Measurements from ENCODE around the gene RAB27B. TPM values are rescaled to one million over a fixed set of nuclear protein-coding genes. Genes with fewer than 3 reads are reported as not detected.

RAB27B gene
- total RNA-seq, 4 donors from 2014 or later, result 0.02 to 0.20 (median 0.05) TPM; not detected in 1

DNA sequence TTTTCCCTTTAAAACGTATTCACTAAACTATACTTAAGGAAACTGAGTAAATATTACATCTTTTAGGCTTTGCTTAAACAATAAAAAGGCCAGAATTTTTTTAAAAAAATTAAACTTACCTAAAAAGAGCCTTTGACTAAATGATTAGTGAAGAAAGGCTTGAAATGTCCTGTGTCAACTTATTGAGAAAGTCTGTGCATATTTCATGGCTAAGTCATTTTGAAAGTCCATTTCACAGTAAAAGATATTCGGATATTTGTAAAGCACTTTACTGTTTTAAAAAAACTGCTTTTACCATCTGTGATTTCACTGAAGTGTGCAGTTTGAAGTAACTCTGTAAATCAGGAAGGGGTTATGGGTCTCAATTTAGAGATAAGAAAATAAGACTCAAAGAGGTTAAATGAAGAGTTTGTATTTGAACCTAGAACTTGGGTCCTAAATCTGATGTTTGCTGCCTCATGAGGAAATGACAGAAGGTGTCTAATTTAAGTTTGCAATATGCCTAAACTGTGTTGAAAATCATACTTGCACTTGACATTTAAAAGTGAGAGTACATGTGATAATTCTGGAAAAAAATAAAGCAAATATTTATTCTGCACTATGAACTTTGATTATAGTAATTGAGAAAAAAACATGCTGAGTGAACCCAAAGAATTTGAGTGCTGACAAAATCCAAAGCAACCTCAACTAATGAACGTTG, 50.5 kb downstream of the RAB27B start:
- Histone ChIP-seq H3K36me3 (no peaks in the 10 kb centered on the region), H3K27me3 (no peaks in the 10 kb centered on the region), H3K4me1 (no peaks in the 10 kb centered on the region), H3K4me3 (no peak overlapping the region), H3K27ac (no peak overlapping the region), H3K9me3 (no peaks in the 10 kb centered on the region)
- TF ChIP-seq CTCF (IDR thresholded peaks at IDR 0.05 in 4 of 5, conservative IDR thresholded peaks at IDR 0.05 in 1 of 5) (no peak), POLR2A (IDR thresholded peaks at IDR 0.05) (no peak)
- ATAC-seq (no peak), DNase-seq (no peak)
- in situ Hi-C loops (cut with MboI; ENCODE audit: low sequenced_read_pairs in 4 of 4) (no loop called here), intact Hi-C loops (cut with DNase I; ENCODE audit: low total_unique reads) (no loop called here)

GRCh38 chr18:54879691-54880090, 51.4 kb downstream of the RAB27B start:
- no peak for ATAC-seq
- in situ Hi-C loops (cut with MboI; ENCODE audit: low sequenced_read_pairs in 4 of 4), result no loop called here
- intact Hi-C loops (cut with DNase I; ENCODE audit: low total_unique reads), result no loop called here

DNA sequence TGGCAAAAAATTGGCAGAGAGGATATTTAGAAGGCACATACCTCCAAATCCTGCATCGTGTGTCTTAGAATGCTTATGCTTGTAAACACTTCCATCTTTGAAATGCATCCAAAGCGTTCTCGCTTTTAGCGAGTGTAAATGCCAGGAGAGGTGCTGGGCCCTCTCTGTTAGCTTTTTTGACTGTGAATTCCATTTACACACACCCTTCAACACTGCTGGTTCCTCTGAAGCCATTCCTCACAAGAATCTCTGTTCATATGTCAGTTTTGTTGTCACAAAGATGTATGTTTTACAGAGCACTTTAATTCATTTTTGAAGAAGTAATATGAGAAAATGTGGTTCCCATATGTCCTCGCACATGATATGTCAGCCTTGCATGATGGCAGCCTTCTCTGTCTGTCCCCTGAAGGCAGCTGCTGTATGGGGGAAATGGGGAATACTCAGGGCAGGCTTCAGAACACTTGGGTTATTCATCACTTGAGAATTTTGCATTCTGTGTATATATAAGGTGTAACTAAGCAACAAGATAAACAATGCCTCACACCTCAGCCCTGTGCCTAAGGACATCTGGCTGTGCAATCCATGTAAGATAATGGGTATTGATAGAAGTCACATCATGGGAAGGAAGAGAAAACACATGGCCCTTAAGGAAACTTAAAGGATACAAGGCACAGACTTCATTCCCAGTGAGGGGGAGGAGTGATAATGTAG, 52.3 kb downstream of the RAB27B start:
- no peak overlapping the region for H3K4me3 ChIP-seq
- ATAC-seq (no peak), DNase-seq (no peak)
- no peaks in the 10 kb centered on the region for H3K9me3 ChIP-seq
- intact Hi-C loops (cut with DNase I; ENCODE audit: low total_unique reads) (no loop called here), in situ Hi-C loops (cut with MboI; ENCODE audit: low sequenced_read_pairs in 4 of 4) (no loop called here)
- H3K4me1 ChIP-seq, result no peaks in the 10 kb centered on the region
- no peak overlapping the region for H3K27ac ChIP-seq
- no peak for TF ChIP-seq CTCF (IDR thresholded peaks at IDR 0.05 in 4 of 5, conservative IDR thresholded peaks at IDR 0.05 in 1 of 5)
- TF ChIP-seq POLR2A (IDR thresholded peaks at IDR 0.05), result no peak
- H3K36me3 ChIP-seq, result no peaks in the 10 kb centered on the region
- no peaks in the 10 kb centered on the region for H3K27me3 ChIP-seq

More at GRCh38 chr18:54879691-54880090, 51.4 kb downstream of the RAB27B start:
- no peaks in the 10 kb centered on the region for H3K36me3 ChIP-seq
- no peak overlapping the region for H3K27ac ChIP-seq
- TF ChIP-seq CTCF (IDR thresholded peaks at IDR 0.05 in 4 of 5, conservative IDR thresholded peaks at IDR 0.05 in 1 of 5) (no peak), POLR2A (IDR thresholded peaks at IDR 0.05) (no peak)
- H3K4me1 ChIP-seq, result no peaks in the 10 kb centered on the region
- H3K4me3 ChIP-seq, result no peak overlapping the region
- no peak for DNase-seq
- no peaks in the 10 kb centered on the region for H3K9me3 ChIP-seq
- no peaks in the 10 kb centered on the region for H3K27me3 ChIP-seq

- Histone ChIP-seq H3K4me3 (no peak overlapping the region), H3K4me1 (no peaks in the 10 kb centered on the region), H3K27ac (no peak overlapping the region), H3K27me3 (no peaks in the 10 kb centered on the region), H3K36me3 (no peaks in the 10 kb centered on the region), H3K9me3 (no peaks in the 10 kb centered on the region)
- TF ChIP-seq CTCF (IDR thresholded peaks at IDR 0.05 in 4 of 5, conservative IDR thresholded peaks at IDR 0.05 in 1 of 5) (no peak), POLR2A (IDR thresholded peaks at IDR 0.05) (no peak)
- no peak for ATAC-seq
- in situ Hi-C loops (cut with MboI; ENCODE audit: low sequenced_read_pairs in 4 of 4), result no loop called here
- DNase-seq, result no peak
- intact Hi-C loops (cut with DNase I; ENCODE audit: low total_unique reads), result no loop called here
Observed at GRCh38 chr18:54881229-54881768, 53.0 kb downstream of the RAB27B start.
